ENCODE results near the gene TNFRSF14. TPM values are rescaled to one million over a fixed set of nuclear protein-coding genes. Genes with fewer than 3 reads are reported as not detected.
A peak's percentile ranks its signal among the peaks of the same experiment; 100 is the strongest.

TNFRSF14 gene
- total and polyA plus RNA-seq, 2 of the 13 experiments (the other 11 are each of a cell fraction or from before 2014, with no cell fraction given), result 11.9 to 49.9 TPM

GRCh38 chr1:2534315-2534686, 21.9 kb upstream of the TNFRSF14 start (continued):
- TF ChIP-seq, protein P1, sequence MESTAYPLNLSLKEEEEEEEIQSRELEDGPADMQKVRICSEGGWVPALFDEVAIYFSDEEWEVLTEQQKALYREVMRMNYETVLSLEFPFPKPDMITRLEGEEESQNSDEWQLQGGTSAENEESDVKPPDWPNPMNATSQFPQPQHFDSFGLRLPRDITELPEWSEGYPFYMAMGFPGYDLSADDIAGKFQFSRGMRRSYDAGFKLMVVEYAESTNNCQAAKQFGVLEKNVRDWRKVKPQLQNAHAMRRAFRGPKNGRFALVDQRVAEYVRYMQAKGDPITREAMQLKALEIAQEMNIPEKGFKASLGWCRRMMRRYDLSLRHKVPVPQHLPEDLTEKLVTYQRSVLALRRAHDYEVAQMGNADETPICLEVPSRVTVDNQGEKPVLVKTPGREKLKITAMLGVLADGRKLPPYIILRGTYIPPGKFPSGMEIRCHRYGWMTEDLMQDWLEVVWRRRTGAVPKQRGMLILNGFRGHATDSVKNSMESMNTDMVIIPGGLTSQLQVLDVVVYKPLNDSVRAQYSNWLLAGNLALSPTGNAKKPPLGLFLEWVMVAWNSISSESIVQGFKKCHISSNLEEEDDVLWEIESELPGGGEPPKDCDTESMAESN (CRISPR knock-in tag; conservative IDR thresholded peaks at IDR 0.05), result no peak
- TF ChIP-seq TRAFD1 (CRISPR knock-in tag; IDR thresholded peaks at IDR 0.05; ENCODE audit: borderline replicate concordance), result no peak
- no peak for TF ChIP-seq RFXANK (CRISPR knock-in tag; IDR thresholded peaks at IDR 0.05)
- TF ChIP-seq SMAD9 (CRISPR knock-in tag; IDR thresholded peaks at IDR 0.05), result no peak
- no peak for TF ChIP-seq ZNF138 (CRISPR knock-in tag; IDR thresholded peaks at IDR 0.05; ENCODE audit: low read depth)

DNA sequence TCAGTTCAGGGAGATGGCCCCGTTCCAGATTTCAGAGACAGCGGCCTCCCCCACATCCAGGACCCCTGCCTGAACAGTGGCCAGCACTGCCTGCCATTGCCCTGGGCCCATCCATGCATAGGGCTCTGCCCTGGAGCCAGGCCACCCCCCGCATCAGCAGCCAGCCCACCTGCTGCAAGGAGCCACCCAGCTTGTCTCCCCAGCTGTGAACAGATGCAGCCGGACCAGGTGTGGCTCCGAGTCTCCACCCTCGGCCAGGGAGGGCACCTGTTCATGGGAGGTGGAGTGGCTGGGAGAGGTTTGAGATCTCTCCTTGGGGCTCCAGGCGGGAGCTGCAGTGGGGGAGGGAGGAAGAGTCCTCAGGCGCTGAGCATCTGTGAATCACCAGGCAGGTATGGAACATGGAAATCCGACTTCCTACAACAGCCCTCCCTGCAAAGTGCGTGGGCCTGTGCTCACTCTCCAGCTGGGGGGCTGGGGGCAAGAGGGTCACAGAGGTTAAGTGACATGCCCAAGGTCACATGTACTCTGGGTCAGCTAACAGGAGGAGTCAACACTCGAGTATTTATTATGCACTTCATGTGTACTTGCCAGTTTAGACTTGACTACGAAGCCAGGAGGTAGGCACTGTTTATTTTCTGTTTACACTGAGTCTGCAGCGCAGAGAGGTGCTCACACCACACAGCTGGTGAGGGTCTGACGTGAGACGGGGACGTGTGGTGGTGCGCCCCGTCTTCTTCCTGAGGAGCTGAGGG, 21.3 kb upstream of the TNFRSF14 start:
- Histone ChIP-seq H3K9ac (ENCODE audit: insufficient read depth, low read depth, low read length) (no peak overlapping the region), H3K4me3 (replicated peaks in 1 of 3; ENCODE audit: insufficient read depth in 1 of 3, low read depth in 2 of 3, low read length in 3 of 3) (no peak overlapping the region), H3K36me3 (replicated peaks in 1 of 2; ENCODE audit: control insufficient read depth in 1 of 2, insufficient read depth in 2 of 2, low read length in 2 of 2) (no peaks in the 10 kb centered on the region), H3K27me3 (ENCODE audit: control insufficient read depth in 1 of 2, insufficient read depth in 2 of 2, low read length in 2 of 2) (peaks cover 15 to 67% of the 10 kb centered on the region in 2 experiments), H4K20me1 (ENCODE audit: insufficient read depth, low read length) (no peaks in the 10 kb centered on the region), H2AFZ (ENCODE audit: low read length) (no peak overlapping the region), H3K27ac (ENCODE audit: extremely low read length, insufficient read depth, low read length) (no peak overlapping the region), H3K9me3 (ENCODE audit: low read length) (no peaks in the 10 kb centered on the region), H3K4me1 (ENCODE audit: insufficient read depth, low read length) (peaks cover 7% of the 10 kb centered on the region; the same call in 1 of the 2 replicates), H3K4me2 (ENCODE audit: low read depth, low read length) (no peak overlapping the region), H3K79me2 (ENCODE audit: insufficient read depth, low read length) (no peaks in the 10 kb centered on the region)
- in situ Hi-C loops (cut with HindIII; ENCODE audit: extremely low pct_ligation_motif_present, low pct_unique_long_range_greater_than_20kb), result no loop called here
- CTCF ChIA-PET (ENCODE audit: low intra/inter-chr PET ratio, low total read pairs), result no interaction called here
- intact Hi-C loops (cut with micrococcal nuclease; ENCODE audit: unreplicated experiment), result no loop called here
- 10% methylated on average over 11 of the region's 18 CpGs for WGBS (ENCODE audit: low lambda C conversion rate)
- no peak for DNase-seq (ENCODE audit: low spot score)
- POLR2A ChIA-PET, result interaction anchor here (1.4 to 2.1 kb wide), 3 partner anchors 9 to 11 kb away, joined by 5 to 7 read pairs (median 5); partner anchors contain the start of gene PANK4
- BruUV-seq (replicated peaks), result no TSS peak
- no peak; the same call in 2 of the 3 replicates for ATAC-seq
- no peak for FAIRE-seq
- TF ChIP-seq CREM (IDR thresholded peaks at IDR 0.05) (no peak), CREM (CRISPR knock-in tag; IDR thresholded peaks at IDR 0.05) (no peak), ZNF331 (CRISPR knock-in tag; IDR thresholded peaks at IDR 0.05) (no peak), ZKSCAN8 (CRISPR knock-in tag; IDR thresholded peaks at IDR 0.05; ENCODE audit: borderline replicate concordance) (peak; percentile 83), SKIL (CRISPR knock-in tag; IDR thresholded peaks at IDR 0.05; ENCODE audit: borderline replicate concordance) (no peak), NCOA2 (CRISPR knock-in tag; IDR thresholded peaks at IDR 0.05) (no peak), ZNF10 (CRISPR knock-in tag; IDR thresholded peaks at IDR 0.05; ENCODE audit: borderline replicate concordance, low read depth) (no peak), FOSL2 (CRISPR knock-in tag; IDR thresholded peaks at IDR 0.05) (peak; percentile 47)
- TF ChIP-seq, protein P2, sequence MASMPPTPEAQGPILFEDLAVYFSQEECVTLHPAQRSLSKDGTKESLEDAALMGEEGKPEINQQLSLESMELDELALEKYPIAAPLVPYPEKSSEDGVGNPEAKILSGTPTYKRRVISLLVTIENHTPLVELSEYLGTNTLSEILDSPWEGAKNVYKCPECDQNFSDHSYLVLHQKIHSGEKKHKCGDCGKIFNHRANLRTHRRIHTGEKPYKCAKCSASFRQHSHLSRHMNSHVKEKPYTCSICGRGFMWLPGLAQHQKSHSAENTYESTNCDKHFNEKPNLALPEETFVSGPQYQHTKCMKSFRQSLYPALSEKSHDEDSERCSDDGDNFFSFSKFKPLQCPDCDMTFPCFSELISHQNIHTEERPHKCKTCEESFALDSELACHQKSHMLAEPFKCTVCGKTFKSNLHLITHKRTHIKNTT (CRISPR knock-in tag; IDR thresholded peaks at IDR 0.05), result no peak
- TF ChIP-seq, protein P3, sequence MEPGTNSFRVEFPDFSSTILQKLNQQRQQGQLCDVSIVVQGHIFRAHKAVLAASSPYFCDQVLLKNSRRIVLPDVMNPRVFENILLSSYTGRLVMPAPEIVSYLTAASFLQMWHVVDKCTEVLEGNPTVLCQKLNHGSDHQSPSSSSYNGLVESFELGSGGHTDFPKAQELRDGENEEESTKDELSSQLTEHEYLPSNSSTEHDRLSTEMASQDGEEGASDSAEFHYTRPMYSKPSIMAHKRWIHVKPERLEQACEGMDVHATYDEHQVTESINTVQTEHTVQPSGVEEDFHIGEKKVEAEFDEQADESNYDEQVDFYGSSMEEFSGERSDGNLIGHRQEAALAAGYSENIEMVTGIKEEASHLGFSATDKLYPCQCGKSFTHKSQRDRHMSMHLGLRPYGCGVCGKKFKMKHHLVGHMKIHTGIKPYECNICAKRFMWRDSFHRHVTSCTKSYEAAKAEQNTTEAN (CRISPR knock-in tag; conservative IDR thresholded peaks at IDR 0.05), result no peak

Measured in HepG2 (cell line).